ENCODE results near the gene FAM83B.
"Not testable (repeated sequence)": the region's sequence is repeated elsewhere in the genome, so short reads cannot be mapped to it uniquely, and the experiment has no call there.

Gene FAM83B

GRCh38 chr6:54846243-54846856 is at the start of gene FAM83B:
Gene FAM83B, plus strand, starts transcription at chr6:54846771. Its CDS starts 23,476 bp downstream, at chr6:54870247.
- DNase-seq: peak in 4 of 42 donors; percentile 2 to 7 (median 3)
- intact Hi-C loops (cut with DNase I): no loop called here

- intact Hi-C loops (cut with DNase I); DNase-seq: not testable (repeated sequence)
These were observed 49.7 kb upstream of the FAM83B start for GRCh38 chr6:54796918-54797317.

GRCh38 chr6:54800050-54800600 is 46.4 kb upstream of the FAM83B start:
- no peak for DNase-seq
- intact Hi-C loops (cut with DNase I): no loop called here

- no peak for DNase-seq
- intact Hi-C loops (cut with DNase I): no loop called here
These were observed 45.3 kb upstream of the FAM83B start for GRCh38 chr6:54801244-54801643.

GRCh38 chr6:54801669-54802068 is 44.9 kb upstream of the FAM83B start:
- DNase-seq: no peak
- intact Hi-C loops (cut with DNase I): no loop called here

- intact Hi-C loops (cut with DNase I): no loop called here
- no peak for DNase-seq
These were observed 43.6 kb upstream of the FAM83B start for GRCh38 chr6:54802775-54803634.

- no peak for DNase-seq
- intact Hi-C loops (cut with DNase I): no loop called here
These were observed 41.5 kb upstream of the FAM83B start for GRCh38 chr6:54805077-54805476.

- DNase-seq: no peak
- intact Hi-C loops (cut with DNase I): no loop called here
These were observed 36.4 kb upstream of the FAM83B start for GRCh38 chr6:54810147-54810546.

GRCh38 chr6:54813892-54814291 is 32.7 kb upstream of the FAM83B start:
- intact Hi-C loops (cut with DNase I): no loop called here
- no peak for DNase-seq

- intact Hi-C loops (cut with DNase I): no loop called here
- DNase-seq: no peak
These were observed 29.3 kb upstream of the FAM83B start for GRCh38 chr6:54817236-54817635.

GRCh38 chr6:54817834-54818233 is 28.7 kb upstream of the FAM83B start:
- no peak for DNase-seq

GRCh38 chr6:54824225-54824624 is 22.3 kb upstream of the FAM83B start:
- intact Hi-C loops (cut with DNase I); DNase-seq: not testable (repeated sequence)

More at GRCh38 chr6:54817834-54818233, 28.7 kb upstream of the FAM83B start:
- intact Hi-C loops (cut with DNase I): no loop called here

- intact Hi-C loops (cut with DNase I): no loop called here
- no peak for DNase-seq
These were observed 19.6 kb upstream of the FAM83B start for GRCh38 chr6:54827010-54827409.

- intact Hi-C loops (cut with DNase I): no loop called here
- no peak for DNase-seq
These were observed 16.4 kb upstream of the FAM83B start for GRCh38 chr6:54830216-54830615.

GRCh38 chr6:54835176-54835575 is 11.4 kb upstream of the FAM83B start:
- DNase-seq: no peak
- intact Hi-C loops (cut with DNase I): no loop called here

GRCh38 chr6:54846857-54847674 is 495 bp downstream of the FAM83B start:
- no peak for DNase-seq
- intact Hi-C loops (cut with DNase I): no loop called here

GRCh38 chr6:54847799-54848597 is 1.4 kb downstream of the FAM83B start:
- DNase-seq: no peak
- intact Hi-C loops (cut with DNase I): no loop called here

GRCh38 chr6:54850114-54850513 is 3.5 kb downstream of the FAM83B start:
- intact Hi-C loops (cut with DNase I): no loop called here
- DNase-seq: no peak

- DNase-seq: no peak
- intact Hi-C loops (cut with DNase I): no loop called here
These were observed 9.6 kb downstream of the FAM83B start for GRCh38 chr6:54856129-54856528.

Measured in head of caudate nucleus (tissue), 42 donors.